CD4-positive, alpha-beta T cell treated with Interleukin-4 for 4 hours (primary cell): Measurements from ENCODE around the gene GABRG3.
"Not testable (repeated sequence)": the region's sequence is repeated elsewhere in the genome, so short reads cannot be mapped to it uniquely, and the experiment has no call there.

Source experiments
- DNase-seq: peaks from one replicate; pipeline ENCODE4 v3.0.0-alpha.2; 2020

Gene GABRG3

DNA sequence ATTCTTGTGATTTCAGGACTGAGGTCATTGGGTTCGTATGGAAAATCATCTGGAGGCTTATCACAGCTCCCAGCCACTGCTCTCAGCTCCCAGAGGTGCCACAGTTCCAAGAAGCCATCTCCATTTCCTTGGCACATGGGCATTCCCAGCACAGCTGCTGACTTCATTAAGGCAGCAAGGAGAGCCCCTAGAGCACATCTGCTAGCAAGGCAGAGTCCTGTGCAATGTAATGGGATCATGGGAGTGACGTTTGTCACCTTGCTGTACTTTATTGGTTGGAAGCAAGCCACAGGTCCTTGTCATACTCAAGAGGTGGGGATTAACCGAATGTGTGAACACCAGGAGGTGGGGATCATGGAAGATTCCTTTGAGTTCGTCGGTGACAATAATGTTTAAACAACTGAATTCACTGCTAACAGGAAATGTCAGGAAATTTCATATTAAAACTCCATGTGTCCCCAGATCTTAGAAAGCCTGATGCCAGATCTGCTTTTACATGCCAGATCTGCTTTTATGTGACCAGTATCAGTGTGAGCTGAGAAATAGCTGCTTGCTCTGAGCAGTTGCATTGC, 148.8 kb downstream of the GABRG3 start:
- no peak for DNase-seq

DNA sequence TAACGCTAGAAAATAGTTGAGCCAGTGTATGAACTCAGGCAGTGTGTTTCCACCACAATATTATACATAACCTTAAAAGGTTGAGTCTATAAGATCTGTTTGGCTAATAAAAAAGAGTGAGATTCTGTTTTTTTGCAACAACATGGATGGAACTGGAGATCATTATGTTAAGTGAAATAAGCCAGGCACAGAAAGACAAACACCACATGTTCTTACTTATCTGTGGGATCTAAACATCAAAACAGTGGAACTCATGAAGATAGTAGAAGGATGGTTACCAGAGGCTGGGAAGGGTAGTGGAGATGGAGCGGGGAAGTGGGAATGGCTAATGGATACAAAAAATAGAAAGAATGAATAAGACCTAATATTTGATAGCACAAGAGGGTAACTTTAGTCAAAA, 150.7 kb downstream of the GABRG3 start:
- DNase-seq = no peak

DNA sequence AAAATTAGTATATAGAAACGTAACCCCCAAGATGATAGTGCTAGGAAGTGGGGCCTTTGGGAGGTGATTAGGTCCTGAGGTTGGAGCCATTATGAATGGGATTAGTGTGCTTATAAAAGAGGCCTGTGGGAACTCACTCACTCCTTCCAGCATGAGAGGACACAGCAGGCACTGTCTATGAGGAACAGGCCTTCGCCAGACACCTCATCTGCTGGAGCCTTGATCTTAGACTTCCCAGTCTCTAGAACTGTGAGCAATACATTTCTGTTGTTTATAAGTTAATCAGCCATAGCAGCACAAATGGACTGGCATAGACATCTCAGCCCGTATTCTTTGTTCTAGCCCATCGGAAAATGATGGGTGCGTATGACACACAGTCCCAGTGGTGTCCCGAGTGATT, 152.3 kb downstream of the GABRG3 start:
- no peak for DNase-seq

DNA sequence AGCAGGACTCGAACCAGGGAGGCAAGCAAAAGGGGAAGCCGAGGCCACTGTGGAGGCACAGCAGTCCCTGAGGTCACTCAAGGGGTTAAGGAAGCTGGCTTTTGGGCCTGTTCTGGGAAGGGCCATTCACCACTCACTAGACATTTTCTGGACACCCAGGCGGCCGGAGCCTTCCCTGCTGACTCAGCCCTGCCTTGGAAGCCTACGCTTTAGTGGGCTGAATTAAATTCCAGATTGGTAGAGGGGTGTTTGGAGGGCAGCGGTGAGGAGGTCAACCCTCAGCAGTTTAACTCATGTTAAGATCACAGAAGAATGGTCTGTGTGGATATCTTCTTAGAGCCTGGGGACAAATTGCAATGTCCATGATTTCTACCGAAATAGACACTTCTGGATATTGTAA, 152.8 kb downstream of the GABRG3 start:
- DNase-seq = no peak

DNA sequence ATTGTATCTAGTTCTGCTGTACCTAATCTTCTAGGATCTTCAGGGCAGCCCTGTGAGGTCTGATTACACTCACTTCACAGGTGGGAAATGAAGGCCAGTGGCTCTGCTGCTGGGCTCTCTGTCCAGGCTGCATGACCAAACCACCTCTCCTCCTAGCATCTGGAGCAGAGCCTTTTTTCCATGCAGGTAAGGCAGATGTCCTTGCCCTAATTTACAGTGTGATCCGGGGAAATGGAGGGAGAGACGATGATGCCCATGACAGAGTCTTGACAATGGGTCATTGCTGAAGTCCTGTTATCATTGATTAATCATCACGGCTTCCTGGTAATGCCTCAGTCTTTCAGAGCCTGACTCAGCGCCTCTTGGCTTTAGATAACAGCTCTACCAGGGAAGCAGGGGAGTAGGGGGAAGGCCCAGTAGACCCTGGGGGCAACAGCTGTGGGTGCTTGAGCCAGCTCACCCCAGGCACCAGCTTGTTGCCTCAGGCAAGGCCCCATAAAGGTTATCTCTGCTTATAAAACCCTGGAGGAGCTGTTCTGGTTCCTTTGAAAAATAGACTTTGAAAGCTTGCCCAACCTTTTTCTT, 153.4 kb downstream of the GABRG3 start:
- DNase-seq = no peak

DNA sequence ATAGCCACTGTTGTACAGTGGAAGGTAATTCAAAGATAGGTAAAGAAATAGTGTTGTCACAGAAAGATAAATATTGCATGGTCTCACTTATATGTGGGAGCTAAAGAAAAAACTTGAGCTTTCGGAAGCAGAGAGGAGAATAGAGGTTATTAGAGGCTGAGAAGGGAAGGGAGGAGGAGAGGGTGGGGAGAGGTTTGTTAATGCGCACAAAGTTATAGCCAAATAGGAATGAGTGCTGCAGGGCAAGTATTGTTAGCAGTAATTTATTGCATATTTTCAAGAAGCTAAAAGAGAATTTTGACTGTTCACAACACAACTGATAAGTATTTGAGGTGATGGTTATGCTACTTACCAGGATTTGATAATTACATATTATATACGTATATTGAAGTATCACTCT, 154.2 kb downstream of the GABRG3 start:
- DNase-seq = no peak

DNA sequence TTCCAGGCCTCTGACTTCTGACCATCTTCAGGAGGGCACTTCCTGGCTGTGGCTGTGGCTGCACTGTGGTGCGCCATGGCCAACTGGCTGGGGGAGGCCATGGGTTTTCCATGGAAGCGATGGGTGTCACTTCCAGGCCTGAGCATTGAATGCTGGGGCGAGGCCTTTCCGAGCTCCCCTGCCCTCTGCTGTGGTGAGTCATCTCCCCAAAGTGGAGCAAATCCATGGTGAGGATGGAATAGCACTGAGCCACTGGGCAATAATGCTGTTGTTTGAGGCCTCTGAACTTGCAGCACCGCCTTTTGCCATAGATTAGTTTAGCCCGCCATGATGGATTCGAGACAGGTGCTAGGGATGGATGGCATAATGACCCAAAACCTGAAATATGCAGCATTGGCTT, 155.5 kb downstream of the GABRG3 start:
- no peak for DNase-seq

DNA sequence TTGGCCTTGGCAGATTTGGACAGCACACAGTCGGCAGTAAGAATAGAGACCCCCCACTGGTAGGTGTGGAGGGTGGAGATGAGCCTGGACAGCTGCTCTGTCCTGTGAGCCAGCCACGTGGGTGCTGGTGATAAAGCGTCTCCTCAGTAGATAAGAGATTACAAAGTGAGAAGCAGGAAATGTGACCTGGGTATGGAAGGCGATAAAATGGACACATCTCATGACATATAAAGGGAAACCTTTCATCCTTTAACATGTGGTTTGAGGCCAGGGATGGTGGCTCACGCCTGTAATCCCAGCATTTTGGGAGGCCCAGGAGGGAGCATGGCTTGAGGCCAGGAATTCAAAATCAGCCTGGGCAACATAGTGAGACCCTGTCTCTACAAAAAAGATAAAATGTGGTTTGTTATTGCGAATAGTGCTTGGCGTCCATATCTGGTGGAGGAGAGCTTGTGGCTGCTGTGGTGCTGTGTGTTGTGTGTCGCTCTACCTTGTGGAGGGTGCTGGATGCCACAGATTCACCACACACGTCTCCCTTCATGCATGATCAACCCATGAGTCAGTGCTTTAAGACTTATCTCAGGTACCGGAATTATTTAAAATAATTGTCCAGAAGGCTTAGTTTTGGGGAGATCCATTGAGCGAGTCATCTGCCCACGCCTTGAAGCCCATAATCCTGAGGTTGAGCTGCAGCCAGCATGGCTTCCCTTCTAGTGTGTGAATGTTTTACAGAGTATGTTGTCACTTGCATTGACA, 157.0 kb downstream of the GABRG3 start:
- no peak for DNase-seq

DNA sequence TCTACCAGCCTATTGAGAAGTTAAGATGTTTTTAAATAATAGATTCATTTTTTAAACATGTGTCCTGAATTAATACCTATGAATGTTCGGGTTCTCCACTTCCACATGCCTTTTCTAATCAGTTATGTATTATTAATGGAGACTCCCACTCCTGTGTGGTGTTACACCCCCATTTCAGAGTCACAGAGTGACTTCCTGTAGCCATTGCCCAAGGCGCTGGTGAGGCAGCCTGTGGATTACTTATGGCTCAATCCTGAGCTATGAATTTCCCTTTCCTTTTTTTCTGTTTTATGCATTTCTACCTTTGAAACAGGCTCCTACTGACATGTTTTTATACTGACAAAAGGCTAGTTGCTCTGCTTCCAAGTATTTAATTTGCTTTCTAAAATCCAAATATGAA, 162.3 kb downstream of the GABRG3 start:
- DNase-seq = no peak

DNA sequence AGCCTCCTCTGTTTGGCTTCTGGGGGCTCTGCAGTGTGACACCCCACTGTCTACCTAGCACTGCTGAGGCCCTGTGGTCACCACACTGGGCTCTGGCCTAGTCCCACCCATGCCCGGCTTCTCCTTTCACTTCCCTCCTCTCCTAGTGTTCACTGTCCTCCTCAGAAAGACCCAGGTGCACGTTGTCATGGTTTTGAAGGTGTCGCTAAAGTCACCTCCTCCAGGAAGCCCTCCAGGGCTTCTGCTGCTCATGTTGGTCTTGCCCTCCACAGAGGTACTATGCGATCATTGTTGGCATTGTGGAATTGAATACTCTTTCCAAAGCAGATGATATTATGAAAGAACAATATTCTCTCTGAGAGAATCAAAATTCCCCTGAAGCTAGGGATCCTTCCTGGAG, 163.5 kb downstream of the GABRG3 start:
- no peak for DNase-seq

DNA sequence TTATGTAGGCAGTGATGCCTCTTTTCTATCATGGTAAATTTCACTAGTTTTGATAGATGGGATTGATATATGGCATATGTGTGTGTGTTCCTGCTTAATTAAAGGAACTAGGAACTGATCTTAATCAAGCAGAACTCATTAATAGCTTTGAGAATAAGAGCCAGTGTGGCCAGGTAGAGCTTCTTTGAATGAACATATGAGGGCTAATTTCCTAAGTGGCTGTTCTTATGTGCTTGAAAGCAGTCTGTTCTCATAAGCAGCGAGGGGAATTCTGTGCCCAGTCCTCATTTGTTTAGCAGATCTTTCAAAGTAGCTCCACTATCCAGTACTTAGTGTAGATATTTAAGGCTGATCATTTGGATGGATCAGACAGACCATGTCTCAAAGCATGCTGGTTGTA, 164.2 kb downstream of the GABRG3 start:
- no peak for DNase-seq

DNA sequence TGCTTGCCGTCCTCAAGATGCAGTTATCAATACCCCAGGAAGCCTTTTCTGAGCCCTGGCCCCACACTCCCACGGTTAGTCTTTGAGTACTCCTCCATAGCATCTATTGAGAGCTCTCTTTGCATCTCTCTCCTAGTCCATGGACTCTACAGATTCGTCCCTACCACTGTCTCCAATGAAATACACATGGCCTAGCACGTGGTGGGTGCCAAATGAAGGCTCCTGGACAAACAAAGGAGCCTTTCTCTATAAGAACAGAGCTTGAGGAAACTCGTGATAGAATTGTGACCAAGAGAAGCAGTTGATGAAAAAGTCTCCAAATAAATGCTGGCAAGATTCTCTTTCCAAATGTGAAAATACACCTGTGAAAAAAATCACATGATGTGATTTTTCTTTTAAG, 166.1 kb downstream of the GABRG3 start:
- DNase-seq = no peak

DNA sequence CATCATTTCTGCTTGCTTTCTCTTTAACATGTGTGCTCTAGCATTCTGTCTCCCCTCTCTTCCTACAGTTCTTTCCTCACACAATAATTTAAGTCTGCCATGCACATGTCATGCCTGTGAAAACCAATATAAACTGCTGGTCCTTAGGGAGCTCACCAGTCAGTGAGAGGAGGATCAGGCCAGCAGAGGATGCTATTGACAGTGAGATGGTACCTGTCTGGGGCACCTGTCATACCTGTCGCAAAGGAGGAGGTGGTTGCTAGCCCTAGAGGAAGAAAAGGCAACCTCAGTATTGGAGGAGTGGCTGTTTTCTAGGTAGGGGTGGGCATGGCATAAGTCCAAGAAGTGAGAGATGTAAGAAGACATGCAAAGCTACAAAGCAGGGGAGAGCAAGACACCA, 194.6 kb downstream of the GABRG3 start:
- no peak for DNase-seq

DNA sequence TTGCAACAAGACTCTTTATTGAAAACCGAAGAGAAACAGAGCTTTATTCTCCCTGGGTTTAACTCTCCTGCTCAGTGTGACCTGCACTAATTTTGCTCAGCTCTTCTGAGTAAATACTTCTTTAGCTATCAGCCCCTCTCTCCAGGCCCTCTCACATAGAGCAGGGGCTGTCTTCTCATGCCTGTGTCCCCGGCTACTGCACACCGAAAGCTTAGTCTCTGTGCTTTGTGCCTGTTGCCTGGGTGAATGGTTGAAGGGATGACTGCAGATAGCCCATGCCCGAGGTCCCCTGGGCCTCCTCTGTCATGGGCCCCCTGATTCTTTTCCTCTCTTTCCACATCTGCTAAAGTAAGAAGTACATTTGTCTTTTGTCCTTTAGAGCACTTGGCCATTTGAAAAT, 195.9 kb downstream of the GABRG3 start:
- DNase-seq = no peak

DNA sequence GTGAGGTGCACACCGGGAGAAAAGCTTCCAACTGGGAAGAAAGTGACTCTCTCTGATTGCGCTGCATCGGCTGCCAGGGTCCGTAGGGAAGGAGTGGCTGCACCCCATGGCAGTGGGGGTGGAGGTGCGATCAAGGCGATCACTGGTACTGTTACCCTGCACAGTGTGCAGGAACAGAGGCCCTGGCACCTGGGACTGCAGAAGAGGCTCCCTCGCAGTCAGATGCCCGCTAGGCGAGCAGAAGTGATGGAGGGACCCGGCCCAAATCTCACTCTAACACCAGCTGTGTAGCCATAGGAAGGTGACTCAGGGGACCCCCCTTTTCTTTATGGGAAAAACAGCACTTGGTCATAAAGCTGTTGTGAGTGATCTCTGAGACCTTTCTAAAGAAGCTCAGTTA, 196.8 kb downstream of the GABRG3 start:
- DNase-seq = no peak

DNA sequence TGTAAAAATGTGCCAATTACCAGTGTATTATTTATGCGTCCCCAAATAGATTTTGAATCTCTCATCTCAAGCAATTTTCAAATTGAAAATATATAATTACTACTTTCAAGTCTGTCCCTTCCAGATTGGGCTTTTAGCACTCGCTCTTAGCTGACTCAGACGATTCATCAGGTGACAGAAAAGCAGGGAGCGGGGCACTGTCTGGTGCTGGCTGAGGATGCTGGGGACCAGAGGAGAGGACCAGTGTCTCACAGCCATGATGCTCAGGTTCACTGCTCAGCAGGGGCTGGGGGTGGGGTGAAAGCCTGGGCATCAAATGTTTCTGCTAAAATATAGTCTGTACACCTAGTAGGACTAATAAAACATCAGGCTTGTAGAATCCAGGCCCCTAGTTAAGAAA, 199.9 kb downstream of the GABRG3 start:
- no peak for DNase-seq

DNA sequence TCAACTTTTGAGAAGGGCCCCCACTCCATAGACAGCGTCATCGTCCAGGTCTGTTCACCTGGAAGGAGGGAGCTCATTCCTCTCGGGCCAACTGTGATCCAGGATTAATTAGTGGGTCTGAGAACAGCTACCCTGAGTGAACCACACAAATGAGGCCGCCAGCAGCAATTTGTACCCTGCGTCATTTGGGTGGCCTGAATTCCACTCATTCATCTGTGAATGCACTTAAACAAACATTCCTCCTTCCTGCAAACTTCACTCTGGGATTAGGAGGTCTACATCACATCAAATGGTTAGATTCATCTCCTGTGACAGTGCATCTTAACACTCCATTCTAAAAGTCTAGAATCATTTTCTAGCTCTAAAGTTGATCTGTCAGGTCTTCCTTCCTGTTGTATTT, 201.8 kb downstream of the GABRG3 start:
- no peak for DNase-seq

DNA sequence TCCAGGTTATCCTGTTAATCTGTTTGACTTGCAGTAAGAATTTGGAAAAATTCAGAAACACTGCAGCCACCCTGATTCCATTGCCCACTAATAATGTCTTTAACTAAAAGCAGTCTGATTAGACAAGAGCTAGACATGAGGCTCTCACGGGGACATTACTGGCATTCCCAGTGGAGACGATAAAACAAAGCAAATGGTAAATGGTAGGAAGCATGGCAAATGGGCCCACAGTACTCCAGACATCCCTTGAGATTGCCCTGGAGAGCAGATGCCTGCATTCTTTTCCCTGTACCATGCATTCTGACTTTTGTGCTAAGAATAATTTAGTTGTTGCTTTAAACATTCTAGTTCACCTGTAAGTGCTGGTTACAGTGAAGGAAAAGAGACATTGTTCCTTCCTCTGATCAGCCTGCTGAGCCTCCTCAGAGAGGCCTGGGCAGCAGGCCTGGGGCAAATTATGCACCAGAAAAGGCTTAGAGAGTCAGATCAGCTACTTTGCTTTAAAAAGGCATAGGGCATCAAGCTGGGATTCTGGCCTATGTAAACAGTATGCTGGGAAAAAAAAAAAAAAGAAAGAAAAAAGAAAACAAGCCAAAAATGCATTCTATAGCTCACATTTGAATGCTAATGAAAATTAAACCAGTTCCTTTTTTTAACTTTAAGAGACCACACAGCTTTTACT, 204.6 kb downstream of the GABRG3 start:
- no peak for DNase-seq

DNA sequence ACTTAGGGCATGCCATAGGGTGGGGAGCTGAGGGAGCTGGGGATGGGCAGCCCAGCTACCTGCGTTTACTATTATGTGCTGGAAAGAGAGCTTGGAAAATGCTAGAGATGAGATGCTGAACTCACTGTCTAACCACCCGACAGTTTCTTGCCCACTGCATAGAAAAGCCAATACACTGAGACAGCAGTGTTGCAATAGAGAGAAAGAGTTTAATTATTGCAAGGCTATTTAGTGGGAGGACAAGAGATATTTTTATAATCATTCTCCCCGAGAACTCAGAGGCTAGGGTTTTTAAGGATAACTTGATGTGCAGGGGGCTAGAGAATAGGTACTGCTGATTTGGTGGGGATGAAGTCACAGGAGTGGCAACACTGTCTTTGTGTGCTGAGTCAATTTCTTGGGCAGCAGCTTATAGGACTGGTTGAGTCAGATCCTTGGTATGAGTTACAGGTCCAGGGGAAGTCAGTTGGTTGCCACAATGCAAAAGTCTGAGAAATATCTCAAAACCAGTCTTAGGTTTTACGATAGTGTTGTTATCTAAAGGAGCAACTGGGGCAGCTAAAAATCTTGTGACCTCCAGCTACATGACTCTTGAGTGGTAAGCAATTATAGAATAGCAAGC, 205.9 kb downstream of the GABRG3 start:
- no peak for DNase-seq

DNA sequence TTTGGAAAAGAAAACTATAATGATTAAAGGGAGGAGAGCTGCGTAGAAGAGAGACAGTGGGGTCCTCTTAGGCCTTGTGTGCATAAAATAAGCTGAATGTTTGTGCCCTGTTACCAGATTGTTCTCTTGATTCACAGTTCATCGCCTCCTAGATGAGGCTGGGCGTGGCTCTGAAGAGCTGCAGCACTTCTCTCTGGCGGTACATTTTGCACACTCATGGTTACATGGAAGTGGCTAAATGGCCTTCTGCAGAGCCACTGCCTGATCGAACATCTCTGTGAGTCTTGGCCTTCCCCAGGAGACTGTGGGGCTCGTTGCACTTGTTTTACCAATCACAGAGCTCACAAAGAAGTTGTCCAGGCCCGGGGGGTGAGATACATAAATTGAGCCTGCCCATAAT, 208.8 kb downstream of the GABRG3 start:
- no peak for DNase-seq

DNA sequence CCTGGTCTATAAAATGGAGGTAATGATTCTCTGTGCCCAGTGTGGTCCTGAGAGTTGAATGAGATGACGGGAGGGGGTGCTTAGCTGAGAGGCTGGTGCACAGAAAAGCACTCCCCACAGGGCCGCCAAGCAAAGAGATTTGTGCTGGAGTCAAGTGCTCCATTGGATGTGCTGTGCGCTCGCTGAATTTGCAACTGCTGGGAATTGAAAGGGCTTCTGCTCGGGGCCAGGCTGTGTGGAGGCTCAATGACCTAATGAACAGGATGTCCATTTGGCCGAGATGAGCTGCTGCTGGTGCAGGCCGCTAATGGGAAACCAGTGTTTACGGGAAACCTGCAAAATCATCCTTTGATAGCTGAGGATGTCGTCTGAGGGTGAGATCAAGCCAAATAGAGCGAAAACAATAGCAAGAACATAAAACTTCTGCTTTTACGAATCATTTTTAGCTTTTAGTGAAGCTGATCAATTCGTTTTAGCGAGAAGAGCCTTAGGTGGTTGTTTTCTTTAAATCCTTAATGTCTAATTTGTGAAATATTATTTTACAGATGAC, 211.7 kb downstream of the GABRG3 start:
- no peak for DNase-seq

DNA sequence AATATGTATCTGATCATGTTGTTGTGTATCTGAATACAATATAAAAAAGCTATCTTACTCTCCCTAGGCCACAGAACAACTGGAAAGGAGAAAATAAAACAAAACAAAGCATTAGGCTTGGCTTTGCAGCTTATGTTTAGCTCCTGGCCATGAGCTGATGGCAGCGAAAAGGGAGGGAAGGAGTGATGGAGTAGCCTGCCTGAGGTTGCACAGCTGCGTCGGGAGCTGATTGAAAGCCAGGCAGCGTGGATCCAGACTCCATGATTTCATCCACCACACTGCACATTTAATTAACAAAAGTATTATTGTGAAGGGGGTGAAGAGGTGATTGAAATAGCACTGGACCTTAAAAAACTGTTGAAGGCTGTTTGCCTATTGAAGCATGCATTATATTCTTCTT, 212.2 kb downstream of the GABRG3 start:
- no peak for DNase-seq

DNA sequence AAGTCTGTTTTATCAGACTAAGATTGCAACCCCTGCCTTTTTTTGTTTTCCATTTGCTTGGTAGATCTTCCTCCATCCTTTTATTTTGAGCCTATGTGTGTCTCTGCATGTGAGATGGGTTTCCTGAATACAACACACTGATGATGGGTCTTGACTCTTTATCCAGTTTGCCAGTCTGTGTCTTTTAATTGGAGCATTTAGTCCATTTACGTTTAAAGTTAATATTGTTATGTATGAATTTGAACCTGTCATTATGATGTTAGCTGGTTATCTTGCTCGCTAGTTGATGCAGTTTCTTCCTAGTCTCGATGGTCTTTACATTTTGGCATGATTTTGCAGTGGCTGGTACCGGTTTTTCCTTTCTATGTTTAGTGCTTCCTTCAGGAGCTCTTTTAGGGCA, 220.5 kb downstream of the GABRG3 start:
- DNase-seq = not testable (repeated sequence)
